ENCODE measurements around the gene AGPAT2. TPM values are rescaled to one million over a fixed set of nuclear protein-coding genes. Genes with fewer than 3 reads are reported as not detected.
A peak's percentile ranks its signal among the peaks of the same experiment; 100 is the strongest.

AGPAT2 gene
- polyA plus RNA-seq, 1 of the 3 experiments (the other 2 are of a cell fraction) = 46.8 TPM

DNA sequence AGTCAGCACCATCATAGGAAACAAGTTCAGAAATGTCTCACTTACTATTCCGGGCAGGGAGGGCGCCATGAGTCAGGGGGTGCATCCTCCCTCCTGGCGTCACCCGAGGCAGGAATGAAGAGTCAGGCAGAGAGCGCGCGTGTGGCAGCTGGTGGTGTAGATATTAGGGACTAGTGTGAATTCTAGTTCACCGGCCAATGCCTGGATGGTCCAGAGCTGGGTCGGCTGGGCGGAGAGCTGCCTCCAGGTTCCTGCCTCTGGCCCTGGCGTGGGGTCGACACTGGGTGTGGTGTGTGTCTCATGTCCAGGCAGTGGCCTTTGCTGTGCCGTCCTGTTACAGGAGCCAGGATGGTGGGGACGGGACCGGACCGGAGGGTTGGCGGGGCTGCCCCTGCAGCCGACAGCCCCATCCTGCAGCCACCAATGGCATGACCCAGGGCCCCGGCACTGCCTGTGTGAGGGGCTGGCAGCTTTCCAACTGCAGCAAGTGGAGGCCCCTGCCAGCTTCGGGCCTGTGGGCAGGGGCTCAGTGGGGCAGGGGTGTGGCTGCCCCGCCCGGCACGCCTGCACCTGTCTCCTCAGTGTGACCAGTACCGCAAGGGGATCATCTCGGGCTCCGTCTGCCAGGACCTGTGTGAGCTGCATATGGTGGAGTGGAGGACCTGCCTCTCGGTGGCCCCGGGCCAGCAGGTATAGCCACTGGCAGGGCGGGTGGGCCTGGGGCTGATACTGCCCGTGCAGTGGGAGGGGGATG, 34.3 kb upstream of the AGPAT2 start:
- H3K27me3 ChIP-seq (ENCODE audit: insufficient read depth) = no peaks in the 10 kb centered on the region
- peaks cover 24% of the 10 kb centered on the region for H3F3A ChIP-seq (replicated peaks; ENCODE audit: insufficient read depth)
- no peak overlapping the region for H3K9ac ChIP-seq
- no peak overlapping the region for H3K4me3 ChIP-seq (ENCODE audit: low read depth in 2 of 2, low read length in 1 of 2)
- peaks cover 27% of the 10 kb centered on the region for H3K79me2 ChIP-seq (ENCODE audit: insufficient read depth)
- 79% methylated on average over 22 of the region's 30 CpGs for WGBS (ENCODE audit: low lambda C conversion rate)
- ChIA-PET POLR2A (interaction anchor here (1.2 to 1.7 kb wide), 2 partner anchors 8 to 75 kb away, joined by 3 to 12 read pairs; no protein-coding TSS in a partner anchor), CTCF (interaction anchor here (1.1 to 2.7 kb wide), 3 partner anchors 10 to 49 kb away, joined by 3 to 13 read pairs (median 9); partner anchors contain the start of gene LCN8)
- H3K27ac ChIP-seq (ENCODE audit: low read depth in 2 of 2, low read length in 1 of 2) = no peak overlapping the region
- H4K20me1 ChIP-seq (ENCODE audit: insufficient read depth) = peaks cover 58% of the 10 kb centered on the region
- H3K9me3 ChIP-seq = no peaks in the 10 kb centered on the region
- peaks cover 21 to 35% of the 10 kb centered on the region in 2 experiments for H3K36me3 ChIP-seq (replicated peaks in 1 of 2; ENCODE audit: control insufficient read depth in 1 of 2, insufficient read depth in 2 of 2, low read length in 1 of 2)
- H3K9me2 ChIP-seq = no peaks in the 10 kb centered on the region
- H3K4me2 ChIP-seq = 0 out of 2 replicates have a peak overlapping the region, but pooled peaks have one; percentile 15
- peaks cover 8 to 15% of the 10 kb centered on the region in 2 experiments; a peak in 1 of 4 replicates for H3K4me1 ChIP-seq (ENCODE audit: control insufficient read depth in 1 of 2, insufficient read depth in 2 of 2, low read depth in 1 of 2, low read length in 1 of 2)
- no peak overlapping the region for H2AFZ ChIP-seq (ENCODE audit: low read depth)
- no peak for DNase-seq
- TF ChIP-seq FOSL2 (IDR thresholded peaks at IDR 0.05; ENCODE audit: borderline replicate concordance, low read depth) (peak; percentile 28; the same call in 1 of the 2 replicates), FOXJ3 (CRISPR knock-in tag; IDR thresholded peaks at IDR 0.05) (no peak), NFIC (IDR thresholded peaks at IDR 0.05; ENCODE audit: borderline replicate concordance) (peak; percentile 15; the same call in 1 of the 2 replicates), MXI1 (IDR thresholded peaks at IDR 0.05; ENCODE audit: low read depth, low read length) (no peak), POLR2AphosphoS5 (IDR thresholded peaks at IDR 0.05; ENCODE audit: low read depth, low read length) (peak; percentile 11), ELF1 (IDR thresholded peaks at IDR 0.05) (no peak), CHD2 (IDR thresholded peaks at IDR 0.05; ENCODE audit: low read length, partially characterized antibody) (no peak), EZH2phosphoT487 (IDR thresholded peaks at IDR 0.05; ENCODE audit: borderline replicate concordance, low read depth) (no peak), MEF2A (IDR thresholded peaks at IDR 0.05; ENCODE audit: borderline replicate concordance, low read depth) (no peak)

GRCh38 chr9:136720898-136721338, 33.7 kb upstream of the AGPAT2 start:
- 64% methylated on average over 5 of the region's 11 CpGs for WGBS (ENCODE audit: low lambda C conversion rate)
- POLR2A ChIA-PET = interaction anchor here (1.2 kb wide), 1 partner anchor 74 kb away, joined by 3 read pairs; no protein-coding TSS in a partner anchor
- Histone ChIP-seq H2AFZ (ENCODE audit: low read depth) (no peak overlapping the region), H4K20me1 (ENCODE audit: insufficient read depth) (peaks cover 52% of the 10 kb centered on the region), H3K4me3 (ENCODE audit: low read depth in 2 of 2, low read length in 1 of 2) (no peak overlapping the region), H3K27ac (ENCODE audit: low read depth in 2 of 2, low read length in 1 of 2) (no peak overlapping the region), H3K36me3 (replicated peaks in 1 of 2; ENCODE audit: control insufficient read depth in 1 of 2, insufficient read depth in 2 of 2, low read length in 1 of 2) (peaks cover 18 to 31% of the 10 kb centered on the region in 2 experiments), H3K9ac (no peak overlapping the region), H3K4me1 (ENCODE audit: control insufficient read depth in 1 of 2, insufficient read depth in 2 of 2, low read depth in 1 of 2, low read length in 1 of 2) (peaks cover 3 to 9% of the 10 kb centered on the region in 2 experiments; a peak in 1 of 4 replicates), H3K27me3 (ENCODE audit: insufficient read depth) (no peaks in the 10 kb centered on the region), H3K4me2 (0 out of 2 replicates have a peak overlapping the region, but pooled peaks have one; percentile 15), H3K9me2 (no peaks in the 10 kb centered on the region), H3F3A (replicated peaks; ENCODE audit: insufficient read depth) (peaks cover 22% of the 10 kb centered on the region), H3K9me3 (no peaks in the 10 kb centered on the region), H3K79me2 (ENCODE audit: insufficient read depth) (peaks cover 21% of the 10 kb centered on the region)
- CTCF ChIA-PET = interaction anchor here (1.1 to 2.7 kb wide), 3 partner anchors 10 to 49 kb away, joined by 3 to 13 read pairs (median 9); partner anchors contain the start of gene LCN8
- DNase-seq = no peak
- TF ChIP-seq TAF1 (IDR thresholded peaks at IDR 0.05; ENCODE audit: borderline replicate concordance, low read depth, low read length) (no peak), IRF3 (IDR thresholded peaks at IDR 0.05; ENCODE audit: low read depth, low read length) (no peak), JUND (IDR thresholded peaks at IDR 0.05) (no peak), CHD2 (IDR thresholded peaks at IDR 0.05; ENCODE audit: low read length, partially characterized antibody) (no peak), GABPA (IDR thresholded peaks at IDR 0.05; ENCODE audit: low read depth) (no peak), RXRA (IDR thresholded peaks at IDR 0.05; ENCODE audit: borderline replicate concordance, low read depth) (no peak), FOSL2 (IDR thresholded peaks at IDR 0.05; ENCODE audit: borderline replicate concordance, low read depth) (no peak), FOXJ3 (CRISPR knock-in tag; IDR thresholded peaks at IDR 0.05) (no peak), GATA2 (CRISPR knock-in tag; IDR thresholded peaks at IDR 0.05) (no peak), FOXM1 (IDR thresholded peaks at IDR 0.05; ENCODE audit: low read depth) (no peak), EP300 (IDR thresholded peaks at IDR 0.05; ENCODE audit: borderline replicate concordance in 1 of 2, low read depth in 1 of 2, low read length in 1 of 2) (no peak), USF1 (IDR thresholded peaks at IDR 0.05; ENCODE audit: borderline replicate concordance, low read depth) (no peak), SMC3 (IDR thresholded peaks at IDR 0.05; ENCODE audit: low read depth, low read length) (no peak), TEAD4 (IDR thresholded peaks at IDR 0.05; ENCODE audit: borderline replicate concordance, insufficient read depth) (no peak), RFX5 (IDR thresholded peaks at IDR 0.05; ENCODE audit: low read length) (no peak)
- TF ChIP-seq, protein P1, sequence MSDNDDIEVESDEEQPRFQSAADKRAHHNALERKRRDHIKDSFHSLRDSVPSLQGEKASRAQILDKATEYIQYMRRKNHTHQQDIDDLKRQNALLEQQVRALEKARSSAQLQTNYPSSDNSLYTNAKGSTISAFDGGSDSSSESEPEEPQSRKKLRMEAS (IDR thresholded peaks at IDR 0.05; ENCODE audit: low read depth) = no peak
- TF ChIP-seq, protein P2, sequence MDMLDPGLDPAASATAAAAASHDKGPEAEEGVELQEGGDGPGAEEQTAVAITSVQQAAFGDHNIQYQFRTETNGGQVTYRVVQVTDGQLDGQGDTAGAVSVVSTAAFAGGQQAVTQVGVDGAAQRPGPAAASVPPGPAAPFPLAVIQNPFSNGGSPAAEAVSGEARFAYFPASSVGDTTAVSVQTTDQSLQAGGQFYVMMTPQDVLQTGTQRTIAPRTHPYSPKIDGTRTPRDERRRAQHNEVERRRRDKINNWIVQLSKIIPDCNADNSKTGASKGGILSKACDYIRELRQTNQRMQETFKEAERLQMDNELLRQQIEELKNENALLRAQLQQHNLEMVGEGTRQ (IDR thresholded peaks at IDR 0.05; ENCODE audit: borderline replicate concordance, low read depth, low read length) = no peak
